NB4 (cell line): ENCODE data around the gene NSD1.

Source experiments
- MYC ChIP-seq: IDR thresholded peaks from 2 replicates; pipeline ENCODE4 v1.6.1; 2011; ENCODE audit warnings: low read depth, low read length
- POLR2A ChIP-seq: IDR thresholded peaks from 2 replicates; pipeline ENCODE4 v1.6.1; 2011; ENCODE audit warnings: mild to moderate bottlenecking; ENCODE audit not compliant: insufficient read length; ENCODE audit errors: extremely low read depth
- TF ChIP-seq, protein P1 (sequence below): IDR thresholded peaks from one replicate; pipeline ENCODE4 v1.5.1; 2012; ENCODE audit warnings: low read depth, low read length

DNA sequence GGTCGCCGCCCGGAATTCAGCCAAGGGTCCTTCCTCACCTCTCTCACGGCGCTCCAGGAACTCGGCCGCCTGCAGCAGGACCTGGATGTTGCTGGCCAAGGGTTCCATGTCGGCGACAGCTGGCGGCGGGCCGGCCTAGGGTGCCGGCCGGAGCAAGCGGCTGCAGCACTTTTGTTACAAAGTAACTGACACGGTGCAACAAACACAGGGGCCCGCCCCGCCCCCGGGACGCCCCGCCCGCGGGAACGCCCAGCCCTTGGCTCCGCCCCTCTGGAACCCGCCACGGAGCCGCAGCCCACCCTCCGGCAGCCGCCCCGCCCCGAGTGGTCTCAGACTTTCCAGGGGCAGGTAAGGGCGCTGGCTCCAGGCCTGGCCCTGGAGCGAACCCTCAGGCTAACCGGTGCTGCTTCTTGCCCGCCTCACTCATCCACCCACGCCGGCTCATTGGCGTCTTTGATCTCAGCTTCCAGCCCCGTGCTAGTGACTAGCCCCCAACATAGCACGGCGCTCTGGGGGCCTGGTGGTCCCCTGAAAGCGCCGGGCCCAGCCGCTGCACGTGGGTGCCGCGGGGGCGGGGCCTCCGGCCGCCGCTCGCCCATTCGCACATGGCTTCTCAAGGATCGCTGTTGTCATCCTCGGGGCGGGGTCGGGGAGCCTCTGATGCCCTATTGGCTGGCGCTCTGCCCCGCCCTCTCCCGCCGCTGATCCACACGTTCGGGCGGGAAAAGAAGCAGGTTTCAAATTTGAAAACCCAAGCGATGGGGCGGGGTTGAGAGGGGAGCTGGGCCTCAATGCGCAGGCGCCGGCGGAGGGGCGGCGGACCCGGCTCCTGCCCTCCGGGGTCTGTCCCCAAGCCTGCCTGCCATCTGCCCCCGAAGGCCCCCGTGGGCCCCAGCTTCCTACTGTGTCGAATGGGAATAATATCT is 178.4 kb downstream of the NSD1 start, which contains the start of gene MXD3:
- TF ChIP-seq, protein P1, sequence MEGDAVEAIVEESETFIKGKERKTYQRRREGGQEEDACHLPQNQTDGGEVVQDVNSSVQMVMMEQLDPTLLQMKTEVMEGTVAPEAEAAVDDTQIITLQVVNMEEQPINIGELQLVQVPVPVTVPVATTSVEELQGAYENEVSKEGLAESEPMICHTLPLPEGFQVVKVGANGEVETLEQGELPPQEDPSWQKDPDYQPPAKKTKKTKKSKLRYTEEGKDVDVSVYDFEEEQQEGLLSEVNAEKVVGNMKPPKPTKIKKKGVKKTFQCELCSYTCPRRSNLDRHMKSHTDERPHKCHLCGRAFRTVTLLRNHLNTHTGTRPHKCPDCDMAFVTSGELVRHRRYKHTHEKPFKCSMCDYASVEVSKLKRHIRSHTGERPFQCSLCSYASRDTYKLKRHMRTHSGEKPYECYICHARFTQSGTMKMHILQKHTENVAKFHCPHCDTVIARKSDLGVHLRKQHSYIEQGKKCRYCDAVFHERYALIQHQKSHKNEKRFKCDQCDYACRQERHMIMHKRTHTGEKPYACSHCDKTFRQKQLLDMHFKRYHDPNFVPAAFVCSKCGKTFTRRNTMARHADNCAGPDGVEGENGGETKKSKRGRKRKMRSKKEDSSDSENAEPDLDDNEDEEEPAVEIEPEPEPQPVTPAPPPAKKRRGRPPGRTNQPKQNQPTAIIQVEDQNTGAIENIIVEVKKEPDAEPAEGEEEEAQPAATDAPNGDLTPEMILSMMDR: no peak
- TF ChIP-seq MYC (peak; percentile 96), POLR2A (peak; percentile 31)
